CD4-positive, alpha-beta T cell (primary cell): ENCODE results near the gene CRTC1. TPM values are rescaled to one million over a fixed set of nuclear protein-coding genes. Genes with fewer than 3 reads are reported as not detected.

ENCODE experiments used
- ATAC-seq: fragments of 200-7000 bp; cut with Tn5 transposase; one replicate; pipeline ENCODE4 v1.10.0; 2022; ENCODE audit warnings: mild to moderate bottlenecking; ENCODE audit not compliant: poor library complexity
- CTCF ChIA-PET: fragments of 350-600 bp; sonication (Branson Sonifier 250); formaldehyde crosslinking; loops from one replicate; lab custom pipeline; 2021; ENCODE audit warnings: antibody characterized with exemption, inconsistent platforms; lab: Charles Lee
- POLR2A ChIA-PET: fragments of 350-600 bp; sonication (Branson Sonifier 250); formaldehyde crosslinking; loops from one replicate; lab custom pipeline; 2021; ENCODE audit warnings: antibody characterized with exemption, inconsistent platforms; lab: Charles Lee
- DNase-seq, 14 experiments: peaks; one replicate each; pipeline ENCODE4 v3.0.0-alpha.2; 2013 to 2020; ENCODE audit warnings: mixed read lengths in 2 of 14
- H3K27ac ChIP-seq, 2 donors: one replicate each; pipeline versions ENCODE4 v1.5.1 to v1.7.0; 2013; ENCODE audit warnings: low read length in 2 of 2, low read depth in 1 of 2, mild to moderate bottlenecking in 1 of 2
- H3K27me3 ChIP-seq, 2 experiments: 1 replicate in 1 of 2; 2 replicates in 1 of 2; pipeline versions ENCODE4 v1.6.1 to v1.7.0; 2013; ENCODE audit warnings: low read length in 2 of 2, control low read depth in 1 of 2, mild to moderate bottlenecking in 1 of 2, moderate library complexity in 1 of 2; ENCODE audit not compliant: insufficient read depth in 2 of 2, control insufficient read depth in 1 of 2
- H3K36me3 ChIP-seq: one replicate; pipeline ENCODE4 v1.6.1; 2013; ENCODE audit warnings: low read length, control low read depth; ENCODE audit not compliant: insufficient read depth
- H3K4me1 ChIP-seq: one replicate; pipeline ENCODE4 v1.6.1; 2013; ENCODE audit warnings: low read length, control low read depth; ENCODE audit not compliant: insufficient read depth
- H3K4me3 ChIP-seq: one replicate; pipeline ENCODE4 v1.5.1; 2013; ENCODE audit warnings: mild to moderate bottlenecking, low read length, moderate library complexity
- H3K9me3 ChIP-seq, 2 experiments: 1 replicate in 1 of 2; 2 replicates in 1 of 2; pipeline versions ENCODE4 v1.6.1 to v1.7.0; 2013; ENCODE audit warnings: low read length in 2 of 2, mild to moderate bottlenecking in 2 of 2, control low read depth in 1 of 2, moderate library complexity in 1 of 2; ENCODE audit not compliant: control insufficient read depth in 1 of 2, insufficient read depth in 1 of 2
- H3K27ac Mint-ChIP-seq: one replicate; pipeline ENCODE4 v1.8.0; 2020; ENCODE audit warnings: mixed read lengths
- H3K27me3 Mint-ChIP-seq: one replicate; pipeline ENCODE4 v1.8.0; 2021; ENCODE audit warnings: mixed read lengths
- H3K36me3 Mint-ChIP-seq: one replicate; pipeline ENCODE4 v1.8.0; 2021; ENCODE audit warnings: low read depth, mixed read lengths
- H3K4me1 Mint-ChIP-seq: one replicate; pipeline ENCODE4 v1.8.0; 2021; ENCODE audit warnings: low read depth, mixed read lengths
- H3K4me3 Mint-ChIP-seq: one replicate; pipeline ENCODE4 v1.8.0; 2020; ENCODE audit warnings: mild to moderate bottlenecking, mixed read lengths
- H3K9me3 Mint-ChIP-seq: one replicate; pipeline ENCODE4 v1.8.0; 2020; ENCODE audit warnings: mixed read lengths
- CTCF ChIP-seq: fragments of 200-600 bp; IDR thresholded peaks from one replicate; pipeline ENCODE4 v1.8.0; 2022; ENCODE audit warnings: antibody characterized with exemption, mild to moderate bottlenecking
- intact Hi-C, 2 experiments: fragments of 100-400 bp; cut with DNase I in 1 of 2; cut with micrococcal nuclease in 1 of 2; formaldehyde crosslinking; loops; one replicate each; pipeline versions ENCODE4 v1.15.1 to v1.9.0; 2023 to 2025; cut with DNase I, micrococcal nuclease
- polyA plus RNA-seq, 2 donors: library from polyadenylated mRNA; unstranded; fragments of 120-200 nt; gene quantifications; one replicate each; pipeline ENCODE4 v1.2.1, GENCODE V29; 2013
- total RNA-seq, 174 experiments: library from RNA in 2 of 174; stranded (reverse) in 2 of 174; gene quantifications; one replicate each; pipeline ENCODE4 v1.2.3 and lab custom pipeline; 2021 to 2026

Gene CRTC1
- total RNA-seq: 10 to 100 TPM; 11.8 to 12.2 TPM
- polyA plus RNA-seq (2013, experiment 1 of 2): 11.8 TPM
- 13.7 TPM for polyA plus RNA-seq (2013, experiment 2 of 2)
- total RNA-seq (lab: John Stamatoyannopoulos, UW): 5.2 to 62.5 (median 19.2) reads per million in 172 experiments

GRCh38 chr19:18683109-18683957 is at the start of gene CRTC1:
TSS of gene CRTC1 (plus strand) at chr19:18683680. CDS start at chr19:18683703, 23 bp downstream.
- peaks cover 36% of the 10 kb centered on the region for H3K4me1 Mint-ChIP-seq
- peak within 1 kb of the TSS; percentile 29 to 65 for H3K27ac ChIP-seq
- no peaks in the 10 kb centered on the region for H3K36me3 Mint-ChIP-seq
- intact Hi-C loops: loop anchor here in 1 of 2 experiments (1.0 to 5.0 kb wide), 3 partner anchors 91 to 235 kb away; partner anchors contain the start of genes COPE and DDX49
- peak within 1 kb of the TSS; percentile 77 for H3K27ac Mint-ChIP-seq
- peak; percentile 92 to 97 (median 94) for DNase-seq
- no peaks in the 10 kb centered on the region for H3K27me3 ChIP-seq
- no peaks in the 10 kb centered on the region for H3K27me3 Mint-ChIP-seq
- no peaks in the 10 kb centered on the region for H3K9me3 ChIP-seq
- peak; percentile 86 for ATAC-seq
- no peaks in the 10 kb centered on the region for H3K9me3 Mint-ChIP-seq
- H3K4me3 Mint-ChIP-seq: peak within 1 kb of the TSS; percentile 92
- ChIA-PET CTCF (interaction anchor here (0.9 to 2.0 kb wide), 2 partner anchors 89 to 233 kb away, joined by 3 to 6 read pairs; no protein-coding TSS in a partner anchor), POLR2A (interaction anchor here (0.9 to 2.3 kb wide), 5 partner anchors 10 to 148 kb away, joined by 4 to 14 read pairs (median 5); partner anchors contain the start of genes REX1BD and UBA52)
- H3K4me3 ChIP-seq: peak within 1 kb of the TSS; percentile 76
- H3K4me1 ChIP-seq: peaks cover 30% of the 10 kb centered on the region
- no peak for TF ChIP-seq CTCF
- H3K36me3 ChIP-seq: no peaks in the 10 kb centered on the region

- H3K36me3 ChIP-seq: no peaks in the 10 kb centered on the region
- no peak overlapping the region for H3K27ac ChIP-seq
- H3K4me1 ChIP-seq: peaks cover 34% of the 10 kb centered on the region
- peak overlapping the region; percentile 35 for H3K27ac Mint-ChIP-seq
- ChIA-PET POLR2A (interaction anchor here (0.9 to 1.7 kb wide), 2 partner anchors 46 to 91 kb away, joined by 3 to 10 read pairs; partner anchors contain the start of genes FKBP8 and REX1BD), CTCF (interaction anchor here (0.9 to 1.1 kb wide), 2 partner anchors 41 to 81 kb away, joined by 3 to 4 read pairs; no protein-coding TSS in a partner anchor)
- ATAC-seq (no peak), DNase-seq (peak in 5 of 14 experiments; percentile 10 to 52 (median 22))
- peak overlapping the region; percentile 27 for H3K4me3 Mint-ChIP-seq
- no peak for TF ChIP-seq CTCF
- no peaks in the 10 kb centered on the region for H3K27me3 ChIP-seq
- H3K36me3 Mint-ChIP-seq: no peaks in the 10 kb centered on the region
- H3K4me3 ChIP-seq: no peak overlapping the region
- peaks cover 35% of the 10 kb centered on the region for H3K4me1 Mint-ChIP-seq
- no peaks in the 10 kb centered on the region for H3K9me3 Mint-ChIP-seq
- intact Hi-C loops: loop anchor here in 1 of 2 experiments (5.0 kb wide), 3 partner anchors 68 to 503 kb away; partner anchors contain the start of genes TMEM161A and UPF1
- peaks cover 3% of the 10 kb centered on the region for H3K27me3 Mint-ChIP-seq
- H3K9me3 ChIP-seq: no peaks in the 10 kb centered on the region
Observed at GRCh38 chr19:18634612-18635297, 48.7 kb upstream of the CRTC1 start.

GRCh38 chr19:18635831-18636182 is 47.7 kb upstream of the CRTC1 start:
- intact Hi-C loops: loop anchor here (1.0 to 5.0 kb wide), 8 partner anchors 42 to 501 kb away; partner anchors contain the start of genes COPE (in 1 of the 2), DDX49 (in 1 of the 2), ELL (in 1 of the 2) and REX1BD (in 1 of the 2)
- peak overlapping the region; percentile 83 for H3K27ac Mint-ChIP-seq
- H3K4me3 Mint-ChIP-seq: peak overlapping the region; percentile 91
- peaks cover 34% of the 10 kb centered on the region for H3K4me1 ChIP-seq
- peaks cover 35% of the 10 kb centered on the region for H3K4me1 Mint-ChIP-seq
- H3K36me3 Mint-ChIP-seq: no peaks in the 10 kb centered on the region
- H3K27me3 Mint-ChIP-seq: no peaks in the 10 kb centered on the region
- H3K9me3 Mint-ChIP-seq: no peaks in the 10 kb centered on the region
- no peaks in the 10 kb centered on the region for H3K36me3 ChIP-seq
- CTCF ChIA-PET: no interaction called here
- DNase-seq: no peak
- POLR2A ChIA-PET: interaction anchor here (1.7 kb wide), 1 partner anchor 47 kb away, joined by 10 read pairs; the partner anchor contains the start of gene REX1BD
- no peak overlapping the region for H3K4me3 ChIP-seq
- ATAC-seq: no peak
- TF ChIP-seq CTCF: no peak
- no peak overlapping the region for H3K27ac ChIP-seq
- no peaks in the 10 kb centered on the region for H3K9me3 ChIP-seq
- H3K27me3 ChIP-seq: no peaks in the 10 kb centered on the region
